B cell (primary cell): ENCODE data around the gene RGS7BP.

ENCODE experiments used
- EZH2 ChIP-seq: IDR thresholded peaks from 2 replicates; pipeline ENCODE4 v1.6.1; 2012; ENCODE audit warnings: borderline replicate concordance, low read depth, mild to moderate bottlenecking, moderate library complexity, low read length; ENCODE audit not compliant: insufficient read depth, poor library complexity, severe bottlenecking
- TF ChIP-seq, protein P1 (sequence below): fragments of 200-600 bp; IDR thresholded peaks from one replicate; pipeline ENCODE4 v1.8.0; 2022; ENCODE audit warnings: antibody characterized with exemption, mild to moderate bottlenecking

DNA sequence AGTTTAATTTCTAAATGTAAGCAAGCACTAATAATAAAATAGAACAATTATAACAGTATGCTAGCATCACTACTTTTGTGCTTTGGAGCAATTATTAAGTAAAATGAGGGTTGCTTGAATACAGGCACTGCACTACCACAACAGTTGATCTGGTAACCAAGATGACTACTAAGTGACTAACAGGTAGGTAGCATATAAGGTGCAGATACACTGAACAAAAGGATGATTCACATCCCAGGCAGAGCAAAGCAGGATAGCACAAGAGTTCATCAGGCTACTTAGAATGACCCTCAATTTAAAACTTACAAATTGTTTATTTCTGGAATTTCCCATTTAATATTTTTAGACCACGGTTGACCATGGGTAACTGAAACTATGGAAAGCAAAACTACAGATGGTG is 48.0 kb upstream of the RGS7BP start:
- TF ChIP-seq, protein P1, sequence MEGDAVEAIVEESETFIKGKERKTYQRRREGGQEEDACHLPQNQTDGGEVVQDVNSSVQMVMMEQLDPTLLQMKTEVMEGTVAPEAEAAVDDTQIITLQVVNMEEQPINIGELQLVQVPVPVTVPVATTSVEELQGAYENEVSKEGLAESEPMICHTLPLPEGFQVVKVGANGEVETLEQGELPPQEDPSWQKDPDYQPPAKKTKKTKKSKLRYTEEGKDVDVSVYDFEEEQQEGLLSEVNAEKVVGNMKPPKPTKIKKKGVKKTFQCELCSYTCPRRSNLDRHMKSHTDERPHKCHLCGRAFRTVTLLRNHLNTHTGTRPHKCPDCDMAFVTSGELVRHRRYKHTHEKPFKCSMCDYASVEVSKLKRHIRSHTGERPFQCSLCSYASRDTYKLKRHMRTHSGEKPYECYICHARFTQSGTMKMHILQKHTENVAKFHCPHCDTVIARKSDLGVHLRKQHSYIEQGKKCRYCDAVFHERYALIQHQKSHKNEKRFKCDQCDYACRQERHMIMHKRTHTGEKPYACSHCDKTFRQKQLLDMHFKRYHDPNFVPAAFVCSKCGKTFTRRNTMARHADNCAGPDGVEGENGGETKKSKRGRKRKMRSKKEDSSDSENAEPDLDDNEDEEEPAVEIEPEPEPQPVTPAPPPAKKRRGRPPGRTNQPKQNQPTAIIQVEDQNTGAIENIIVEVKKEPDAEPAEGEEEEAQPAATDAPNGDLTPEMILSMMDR: no peak
- TF ChIP-seq EZH2: no peak
